Measurements from ENCODE around the gene ANKRD16. TPM values are rescaled to one million over a fixed set of nuclear protein-coding genes. Genes with fewer than 3 reads are reported as not detected.
A peak's percentile ranks its signal among the peaks of the same experiment; 100 is the strongest.

The ANKRD16 gene
- total RNA-seq, 1 donor from 2014 or later = 15.2 TPM

DNA sequence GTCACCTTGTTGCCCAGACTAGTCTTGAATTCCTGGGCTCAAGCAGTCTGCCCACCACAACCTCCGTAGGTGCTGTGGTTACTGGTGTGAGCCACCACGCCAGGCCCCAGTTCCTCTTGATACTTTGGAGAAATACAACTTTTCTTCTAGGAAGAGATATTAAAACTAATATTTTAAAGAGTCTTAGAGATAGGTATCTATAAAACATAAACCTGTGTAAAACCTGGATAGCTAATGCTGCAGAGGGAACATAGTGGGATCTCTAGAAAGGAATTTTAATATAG, 71.7 kb downstream of the ANKRD16 start:
- Mint-ChIP-seq H3K36me3 (no peaks in the 10 kb centered on the region), H3K4me3 (no peak overlapping the region), H3K9me3 (no peaks in the 10 kb centered on the region), H3K27me3 (ENCODE audit: low read depth) (no peaks in the 10 kb centered on the region), H3K27ac (no peak overlapping the region), H3K4me1 (peaks cover 13% of the 10 kb centered on the region)
- DNase-seq (ENCODE audit: low spot score in 2 of 2, unreplicated experiment in 2 of 2) = no peak
- TF ChIP-seq, protein P1, sequence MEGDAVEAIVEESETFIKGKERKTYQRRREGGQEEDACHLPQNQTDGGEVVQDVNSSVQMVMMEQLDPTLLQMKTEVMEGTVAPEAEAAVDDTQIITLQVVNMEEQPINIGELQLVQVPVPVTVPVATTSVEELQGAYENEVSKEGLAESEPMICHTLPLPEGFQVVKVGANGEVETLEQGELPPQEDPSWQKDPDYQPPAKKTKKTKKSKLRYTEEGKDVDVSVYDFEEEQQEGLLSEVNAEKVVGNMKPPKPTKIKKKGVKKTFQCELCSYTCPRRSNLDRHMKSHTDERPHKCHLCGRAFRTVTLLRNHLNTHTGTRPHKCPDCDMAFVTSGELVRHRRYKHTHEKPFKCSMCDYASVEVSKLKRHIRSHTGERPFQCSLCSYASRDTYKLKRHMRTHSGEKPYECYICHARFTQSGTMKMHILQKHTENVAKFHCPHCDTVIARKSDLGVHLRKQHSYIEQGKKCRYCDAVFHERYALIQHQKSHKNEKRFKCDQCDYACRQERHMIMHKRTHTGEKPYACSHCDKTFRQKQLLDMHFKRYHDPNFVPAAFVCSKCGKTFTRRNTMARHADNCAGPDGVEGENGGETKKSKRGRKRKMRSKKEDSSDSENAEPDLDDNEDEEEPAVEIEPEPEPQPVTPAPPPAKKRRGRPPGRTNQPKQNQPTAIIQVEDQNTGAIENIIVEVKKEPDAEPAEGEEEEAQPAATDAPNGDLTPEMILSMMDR (IDR thresholded peaks at IDR 0.05; ENCODE audit: unreplicated experiment) = no peak

DNA sequence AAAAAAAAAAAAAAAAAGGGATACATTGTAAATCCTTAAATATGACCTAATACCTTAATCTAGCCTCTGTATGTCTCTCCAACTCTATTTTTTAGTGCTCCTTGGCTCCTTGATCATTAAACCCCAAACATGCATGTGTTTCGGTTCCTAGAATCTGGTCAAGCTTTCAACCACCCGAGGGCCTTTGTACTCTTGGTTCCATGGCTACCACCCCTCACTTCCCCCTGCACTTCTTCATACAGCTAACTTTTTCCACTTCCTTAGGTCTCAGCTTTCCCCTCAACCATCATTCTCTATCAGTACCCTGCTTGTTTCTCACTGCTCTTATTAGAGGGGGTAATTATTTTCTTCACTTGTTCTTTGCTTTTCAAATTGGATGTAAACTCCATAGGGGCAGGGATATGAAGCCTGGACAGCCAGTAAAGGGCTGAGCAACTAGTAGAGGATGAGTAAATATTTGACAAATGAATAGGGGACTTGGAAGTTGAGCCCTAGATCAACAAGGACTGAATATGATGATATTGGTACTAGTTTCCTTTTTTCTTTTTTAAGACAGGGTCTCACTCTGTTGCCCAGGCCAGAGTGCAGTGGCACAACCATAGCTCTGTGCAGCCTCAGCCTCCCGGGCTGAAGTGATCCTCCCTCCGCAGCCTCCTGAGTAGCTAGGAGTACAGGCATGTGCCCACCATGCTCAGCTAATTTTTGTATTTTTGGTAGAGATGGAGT, 72.2 kb downstream of the ANKRD16 start:
- Mint-ChIP-seq H3K9me3 (no peaks in the 10 kb centered on the region), H3K27me3 (ENCODE audit: low read depth) (no peaks in the 10 kb centered on the region), H3K27ac (no peak overlapping the region), H3K4me3 (no peak overlapping the region), H3K36me3 (no peaks in the 10 kb centered on the region), H3K4me1 (peaks cover 13% of the 10 kb centered on the region)
- TF ChIP-seq, protein P1 (IDR thresholded peaks at IDR 0.05; ENCODE audit: unreplicated experiment) = no peak
- DNase-seq (ENCODE audit: low spot score in 2 of 2, unreplicated experiment in 2 of 2) = no peak

DNA sequence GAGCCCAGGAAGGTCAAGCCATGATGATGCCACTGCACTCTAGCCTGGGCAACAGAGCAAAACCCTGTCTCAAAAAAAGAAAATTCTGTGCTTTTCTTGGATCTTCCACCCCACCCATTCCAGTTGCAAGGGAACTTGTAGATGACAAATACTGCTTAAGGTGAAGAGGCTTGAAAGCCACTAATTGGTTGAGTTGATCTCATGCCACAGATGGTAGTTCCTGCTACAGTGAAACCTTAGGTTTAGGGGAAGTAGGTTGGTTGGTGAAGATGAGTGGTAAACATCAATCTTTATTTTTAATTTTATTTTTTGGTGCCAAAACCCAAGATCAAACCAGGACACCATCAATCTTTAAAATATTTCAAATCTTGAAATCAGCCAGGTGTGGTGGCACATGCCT, 73.5 kb downstream of the ANKRD16 start:
- TF ChIP-seq, protein P1 (IDR thresholded peaks at IDR 0.05; ENCODE audit: unreplicated experiment) = no peak
- Mint-ChIP-seq H3K27ac (no peak overlapping the region), H3K4me1 (peaks cover 23% of the 10 kb centered on the region), H3K36me3 (no peaks in the 10 kb centered on the region), H3K27me3 (ENCODE audit: low read depth) (no peaks in the 10 kb centered on the region), H3K9me3 (no peaks in the 10 kb centered on the region), H3K4me3 (no peak overlapping the region)
- no peak for DNase-seq (ENCODE audit: low spot score in 2 of 2, unreplicated experiment in 2 of 2)

DNA sequence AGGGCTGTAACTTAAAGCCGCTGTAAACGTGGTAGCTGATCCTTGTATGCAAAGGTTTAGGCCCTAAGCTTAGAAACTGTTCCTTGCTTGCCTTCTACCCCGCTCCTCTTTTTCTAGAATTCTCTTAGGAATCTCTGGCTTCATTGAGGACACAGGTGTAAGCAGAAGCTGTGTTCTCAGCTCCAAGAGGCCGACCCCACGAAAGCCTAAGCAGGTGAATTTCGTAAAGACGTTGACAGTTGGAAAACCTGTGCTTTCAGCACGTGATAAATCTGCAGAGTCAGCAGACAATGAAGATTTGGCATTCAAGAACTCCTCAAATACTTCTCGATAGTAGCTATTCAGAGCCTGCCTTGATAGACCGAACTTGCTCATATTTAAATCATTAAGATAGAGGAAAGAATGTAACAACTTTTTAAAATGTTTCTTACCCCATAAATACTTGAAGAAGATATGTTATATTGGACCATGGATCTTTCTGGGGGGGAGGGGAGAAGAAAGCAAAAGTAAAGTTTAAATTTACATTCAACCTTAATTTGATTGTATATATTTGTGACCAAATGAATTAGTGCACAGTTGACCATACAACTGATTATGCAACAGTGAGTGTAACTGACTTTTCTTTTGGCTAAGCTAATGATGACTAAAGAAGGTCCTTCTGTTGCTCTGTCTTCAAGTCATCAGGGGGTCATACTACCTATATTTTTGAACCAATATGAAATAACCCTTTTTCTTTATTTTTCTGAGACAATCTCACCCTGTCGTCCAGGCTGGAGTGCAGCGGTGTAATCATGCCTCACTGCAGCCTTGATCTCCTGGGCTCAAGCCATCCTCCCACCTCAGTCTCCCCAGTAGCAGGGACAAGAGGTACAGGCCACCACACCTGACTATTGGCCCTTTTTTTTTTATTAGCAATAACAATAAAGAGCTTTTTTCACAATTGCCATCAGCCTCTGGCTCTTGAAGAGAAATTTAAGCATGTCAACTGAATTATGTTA, 75.3 kb downstream of the ANKRD16 start:
- Mint-ChIP-seq H3K9me3 (no peaks in the 10 kb centered on the region), H3K4me3 (peak overlapping the region; percentile 84), H3K36me3 (no peaks in the 10 kb centered on the region), H3K27ac (peak overlapping the region; percentile 92), H3K4me1 (peaks cover 40% of the 10 kb centered on the region), H3K27me3 (ENCODE audit: low read depth) (no peaks in the 10 kb centered on the region)
- DNase-seq (ENCODE audit: low spot score in 2 of 2, unreplicated experiment in 2 of 2) = no peak
- TF ChIP-seq, protein P1 (IDR thresholded peaks at IDR 0.05; ENCODE audit: unreplicated experiment) = no peak

DNA sequence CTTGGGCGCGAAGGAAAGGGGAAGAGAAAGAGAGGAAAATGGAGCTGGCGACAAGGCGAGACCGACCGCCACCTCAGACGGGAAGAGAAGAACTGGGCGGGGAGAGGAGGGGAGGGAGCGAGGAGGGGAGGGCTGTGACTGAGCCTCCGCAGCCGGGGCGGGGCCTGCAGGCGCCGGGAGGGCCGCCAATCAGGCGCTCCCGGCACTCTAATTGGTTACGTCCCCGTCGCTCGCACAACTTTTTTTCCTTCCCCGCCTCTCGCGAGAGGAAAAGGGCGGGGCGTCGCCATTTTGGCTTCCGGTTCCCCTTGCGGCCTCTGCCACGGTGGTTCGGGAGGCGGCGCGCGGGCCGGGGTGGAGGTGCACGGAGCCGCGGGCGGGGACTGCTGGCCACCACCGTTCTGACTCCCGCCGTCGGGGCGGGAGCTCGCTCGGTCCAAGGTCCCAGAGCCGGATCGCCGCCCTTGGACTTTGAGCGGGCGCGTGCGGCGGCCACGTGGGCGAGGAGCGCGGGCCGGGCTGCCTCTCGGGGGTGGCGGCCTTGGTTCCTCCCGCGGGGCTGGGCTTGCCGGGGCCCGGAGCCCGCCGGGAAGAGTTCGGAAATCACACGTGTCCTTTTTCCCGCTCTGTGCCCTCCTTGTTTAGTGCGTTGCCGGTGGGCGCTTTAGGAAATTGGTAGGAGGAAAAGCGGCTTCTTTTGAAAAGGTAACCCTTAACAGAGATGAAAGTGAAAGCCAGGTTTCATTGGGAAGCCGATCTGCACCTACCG, 76.2 kb downstream of the ANKRD16 start, which contains the start of gene GDI2:
Gene GDI2, minus strand, starts transcription at position 94 of the 769 bp plus-strand sequence. CDS start 176 bp downstream, outside the sequence.
- H3K27ac Mint-ChIP-seq = peak within 1 kb of the TSS; percentile 97

More for the DNA sequence above, 76.2 kb downstream of the ANKRD16 start, which contains the start of gene GDI2:
- Mint-ChIP-seq H3K4me3 (peak within 1 kb of the TSS; percentile 84), H3K36me3 (peaks cover 3% of the 10 kb centered on the region), H3K4me1 (peaks cover 43% of the 10 kb centered on the region), H3K9me3 (no peaks in the 10 kb centered on the region), H3K27me3 (ENCODE audit: low read depth) (no peaks in the 10 kb centered on the region)
- TF ChIP-seq, protein P1 (IDR thresholded peaks at IDR 0.05; ENCODE audit: unreplicated experiment) = no peak
- peak; percentile 93 to 98 for DNase-seq (ENCODE audit: low spot score in 2 of 2, unreplicated experiment in 2 of 2)

Data from mesothelial cell of epicardium (in vitro differentiated cells).